Loucy (cell line): ENCODE data around the gene NOL4L.

Source experiments
- EZH2phosphoT487 ChIP-seq: fragments of 200-600 bp; IDR thresholded peaks from 2 replicates; pipeline ENCODE4 v1.6.1; 2018; ENCODE audit warnings: antibody characterized with exemption, mild to moderate bottlenecking, moderate library complexity, borderline replicate concordance
- TF ChIP-seq, protein P1 (sequence below): fragments of 200-600 bp; sonication (generic); conservative IDR thresholded peaks from 2 replicates; pipeline ENCODE4 v1.5.1; 2014; ENCODE audit warnings: mild to moderate bottlenecking, antibody characterized with exemption, low read length

DNA sequence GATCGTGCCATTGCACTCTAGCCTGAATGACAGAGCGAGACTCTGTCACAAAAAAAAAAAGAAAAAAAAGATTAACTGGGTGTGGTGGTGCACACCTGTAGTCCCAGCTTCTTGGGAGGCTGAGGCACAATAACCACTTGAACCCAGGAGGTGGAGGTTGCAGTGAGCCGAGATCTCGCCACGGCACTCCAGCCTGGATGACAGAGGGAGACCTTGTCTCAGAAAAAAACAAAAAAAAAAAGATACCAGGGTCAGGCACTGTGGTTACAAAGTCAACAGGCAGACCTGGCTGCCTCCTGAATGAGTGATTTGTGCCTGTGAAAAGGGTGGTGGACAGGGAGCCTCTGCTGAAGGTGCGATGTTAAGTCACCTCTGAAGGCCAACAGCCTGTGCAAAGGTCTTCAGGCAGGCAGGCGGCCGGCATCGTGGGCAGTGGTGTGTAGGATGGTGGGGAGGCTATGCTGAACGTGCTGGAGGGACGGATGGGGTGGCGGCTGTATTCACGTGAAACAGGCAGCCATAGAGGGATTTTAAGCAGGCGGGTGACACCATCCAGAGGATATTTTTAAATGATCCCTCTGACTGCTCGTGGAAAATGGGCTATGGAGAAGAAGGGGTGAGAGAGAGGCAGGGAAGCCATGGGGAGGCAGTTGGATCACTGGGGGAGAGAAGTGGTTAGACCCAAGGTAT, 41.4 kb downstream of the NOL4L start:
- TF ChIP-seq, protein P1, sequence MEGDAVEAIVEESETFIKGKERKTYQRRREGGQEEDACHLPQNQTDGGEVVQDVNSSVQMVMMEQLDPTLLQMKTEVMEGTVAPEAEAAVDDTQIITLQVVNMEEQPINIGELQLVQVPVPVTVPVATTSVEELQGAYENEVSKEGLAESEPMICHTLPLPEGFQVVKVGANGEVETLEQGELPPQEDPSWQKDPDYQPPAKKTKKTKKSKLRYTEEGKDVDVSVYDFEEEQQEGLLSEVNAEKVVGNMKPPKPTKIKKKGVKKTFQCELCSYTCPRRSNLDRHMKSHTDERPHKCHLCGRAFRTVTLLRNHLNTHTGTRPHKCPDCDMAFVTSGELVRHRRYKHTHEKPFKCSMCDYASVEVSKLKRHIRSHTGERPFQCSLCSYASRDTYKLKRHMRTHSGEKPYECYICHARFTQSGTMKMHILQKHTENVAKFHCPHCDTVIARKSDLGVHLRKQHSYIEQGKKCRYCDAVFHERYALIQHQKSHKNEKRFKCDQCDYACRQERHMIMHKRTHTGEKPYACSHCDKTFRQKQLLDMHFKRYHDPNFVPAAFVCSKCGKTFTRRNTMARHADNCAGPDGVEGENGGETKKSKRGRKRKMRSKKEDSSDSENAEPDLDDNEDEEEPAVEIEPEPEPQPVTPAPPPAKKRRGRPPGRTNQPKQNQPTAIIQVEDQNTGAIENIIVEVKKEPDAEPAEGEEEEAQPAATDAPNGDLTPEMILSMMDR, result no peak
- no peak for TF ChIP-seq EZH2phosphoT487
